SK-N-MC (cell line): Measurements from ENCODE around the gene PWWP2B.

Experiments
- EZH2 ChIP-seq: fragments of 200-600 bp; sonication (generic); IDR thresholded peaks from one replicate; pipeline ENCODE4 v1.6.1; 2017; ENCODE audit warnings: antibody characterized with exemption
- POLR2AphosphoS5 ChIP-seq: IDR thresholded peaks from 2 replicates; pipeline ENCODE4 v1.6.1; 2012; ENCODE audit warnings: mild to moderate bottlenecking, low read depth, low read length, borderline replicate concordance

GRCh38 chr10:132393695-132394181 is 3.3 kb upstream of the PWWP2B start:
- no peak for TF ChIP-seq POLR2AphosphoS5
- TF ChIP-seq EZH2: no peak
